GM12878 (cell line): Measurements from ENCODE around the gene PSMC3. TPM values are rescaled to one million over a fixed set of nuclear protein-coding genes. Genes with fewer than 3 reads are reported as not detected.

Experiments used
- ATAC-seq: fragments of 200-7000 bp; cut with Tn5 transposase; 3 replicates; pipeline ENCODE4 v1.9.1; 2020; ENCODE audit warnings: mild to moderate bottlenecking, moderate library complexity
- BruUV-seq: library from RNA; stranded (reverse); fragments of 400-500 nt; replicated peaks from 2 replicates; lab custom pipeline; 2021; lab: Mats Ljungman, UMichigan
- CTCF ChIA-PET: fragments of 300-600 bp; sonication (Branson Sonifier 250); formaldehyde crosslinking; extraction: SDS; loops from one replicate; lab custom pipeline; 2021; ENCODE audit warnings: inconsistent platforms; lab: Yijun Ruan, JAX
- POLR2A ChIA-PET: fragments of 350-600 bp; formaldehyde crosslinking; extraction: SDS; loops from one replicate; lab custom pipeline; 2021; ENCODE audit warnings: inconsistent platforms; lab: Charles Lee
- RAD21 ChIA-PET: fragments of 300-600 bp; sonication (Branson Sonifier 250); formaldehyde crosslinking; loops from one replicate; lab custom pipeline; 2023; ENCODE audit warnings: antibody characterized with exemption; ENCODE audit not compliant: unreplicated experiment; lab: Charles Lee
- SMC1A ChIA-PET: fragments of 300-600 bp; sonication (Branson Sonifier 250); formaldehyde crosslinking; loops from one replicate; lab custom pipeline; 2023; ENCODE audit not compliant: unreplicated experiment, uncharacterized antibody; lab: Charles Lee
- DNase-seq: peaks from one replicate; pipeline ENCODE4 v3.0.0-alpha.2; 2011; ENCODE audit warnings: low read depth, low spot score
- FAIRE-seq: peaks from 3 replicates; lab custom pipeline; 2011; peaks lifted over from hg19 to GRCh38; lab: Jason Lieb, UNC
- H2AFZ ChIP-seq: 2 replicates; pipeline ENCODE4 v1.6.0; 2011; ENCODE audit warnings: low read depth, low read length, control low read depth; ENCODE audit not compliant: control insufficient read depth
- H3K27ac ChIP-seq: 2 replicates; pipeline ENCODE4 v1.5.1; 2011; ENCODE audit warnings: control low read depth; ENCODE audit not compliant: control insufficient read depth, insufficient read depth
- H3K27me3 ChIP-seq, 2 experiments: replicated peaks in 1 of 2; 2 replicates each; pipeline versions ENCODE4 v1.6.0 to v1.6.1; 2011; ENCODE audit warnings: low read length in 1 of 2; ENCODE audit not compliant: control insufficient read depth in 2 of 2, insufficient read depth in 2 of 2
- H3K36me3 ChIP-seq, 2 experiments: 2 replicates each; pipeline ENCODE4 v1.5.1; 2011; ENCODE audit warnings: low read length in 1 of 2; ENCODE audit not compliant: control insufficient read depth in 2 of 2, insufficient read depth in 2 of 2
- H3K4me1 ChIP-seq: 2 replicates; pipeline ENCODE4 v1.6.1; 2011; ENCODE audit warnings: mild to moderate bottlenecking, low read length, moderate library complexity, mixed read lengths; ENCODE audit not compliant: control insufficient read depth, insufficient read depth
- H3K4me2 ChIP-seq: 2 replicates; pipeline ENCODE4 v1.6.0; 2011; ENCODE audit warnings: control low read depth; ENCODE audit not compliant: control insufficient read depth, insufficient read depth
- H3K4me3 ChIP-seq: fragments of 200-600 bp; sonication (generic); 2 replicates; pipeline ENCODE4 v1.5.1; 2016
- H3K79me2 ChIP-seq: 2 replicates; pipeline ENCODE4 v1.6.0; 2011; ENCODE audit warnings: low read length; ENCODE audit not compliant: control insufficient read depth, insufficient read depth
- H3K9ac ChIP-seq: 2 replicates; pipeline ENCODE4 v1.8.0; 2011; ENCODE audit warnings: low read length, control low read depth, mixed read lengths; ENCODE audit not compliant: control insufficient read depth, insufficient read depth
- H3K9me3 ChIP-seq: replicated peaks from 3 replicates; pipeline ENCODE4 v1.5.1; 2011; ENCODE audit warnings: mild to moderate bottlenecking, low read length; ENCODE audit not compliant: control insufficient read depth, insufficient read depth
- H4K20me1 ChIP-seq: 2 replicates; pipeline ENCODE4 v1.6.0; 2011; ENCODE audit not compliant: control insufficient read depth, insufficient read depth
- CUX1 ChIP-seq: IDR thresholded peaks from 2 replicates; pipeline ENCODE4 v1.6.1; 2012; ENCODE audit warnings: improper control_type of control experiment, low read depth, low read length; ENCODE audit not compliant: insufficient replicate concordance
- IKZF1 ChIP-seq: fragments of 450-650 bp; conservative IDR thresholded peaks from 2 replicates; pipeline ENCODE4 v1.6.1; 2017; ENCODE audit warnings: antibody characterized with exemption, mild to moderate bottlenecking
- IKZF2 ChIP-seq, 2 experiments: fragments of 450-650 bp; IDR thresholded peaks; 2 replicates each; pipeline ENCODE4 v1.6.1; 2017; ENCODE audit warnings: mild to moderate bottlenecking in 2 of 2, moderate library complexity in 2 of 2
- IRF5 ChIP-seq: fragments of 450-650 bp; IDR thresholded peaks from 2 replicates; pipeline ENCODE4 v1.6.1; 2017; ENCODE audit warnings: borderline replicate concordance
- KLF5 ChIP-seq: fragments of 450-650 bp; IDR thresholded peaks from 2 replicates; pipeline ENCODE4 v1.6.1; 2014; ENCODE audit warnings: mild to moderate bottlenecking; ENCODE audit not compliant: partially characterized antibody
- MTA3 ChIP-seq: IDR thresholded peaks from 2 replicates; pipeline ENCODE4 v1.6.1; 2012; ENCODE audit warnings: low read length, inconsistent platforms, borderline replicate concordance
- NFXL1 ChIP-seq: fragments of 450-650 bp; IDR thresholded peaks from 2 replicates; pipeline ENCODE4 v1.6.1; 2017; ENCODE audit warnings: antibody characterized with exemption, mild to moderate bottlenecking, borderline replicate concordance
- PAX5 ChIP-seq: IDR thresholded peaks from 2 replicates; pipeline ENCODE4 v1.6.1; 2011; ENCODE audit warnings: low read depth, low read length, borderline replicate concordance
- POLR2AphosphoS2 ChIP-seq: IDR thresholded peaks from 2 replicates; pipeline ENCODE4 v1.6.1; 2011; ENCODE audit warnings: low read depth, mild to moderate bottlenecking, low read length, improper control_type of control experiment, moderate library complexity
- POLR2AphosphoS5 ChIP-seq: IDR thresholded peaks from 2 replicates; pipeline ENCODE4 v1.6.1; 2011; ENCODE audit warnings: mild to moderate bottlenecking, low read length, inconsistent platforms
- PRDM15 ChIP-seq: fragments of 450-650 bp; formaldehyde crosslinking; IDR thresholded peaks from 2 replicates; pipeline ENCODE4 v1.4.0; 2020; ENCODE audit warnings: mild to moderate bottlenecking, moderate library complexity
- RUNX3 ChIP-seq: IDR thresholded peaks from 2 replicates; pipeline ENCODE4 v1.6.1; 2012; ENCODE audit warnings: low read length, inconsistent platforms
- TBL1XR1 ChIP-seq: IDR thresholded peaks from 2 replicates; pipeline ENCODE4 v1.6.1; 2012; ENCODE audit warnings: low read depth, low read length, improper control_type of control experiment
- ZNF217 ChIP-seq: fragments of 450-650 bp; IDR thresholded peaks from 2 replicates; pipeline ENCODE4 v1.6.1; 2017; ENCODE audit warnings: antibody characterized with exemption, mild to moderate bottlenecking
- WGBS: methylation state at CpG from one replicate; pipeline ENCODE4 v1.1.6; 2016; ENCODE audit warnings: low lambda C conversion rate; ENCODE audit not compliant: insufficient replicate concordance, insufficient coverage; ENCODE audit errors: missing lambda C conversion rate; 5-methylcytosine and 5-hydroxymethylcytosine counted together
- in situ Hi-C: fragments of 300-500 bp; cut with MboI; formaldehyde crosslinking; loops from 9 replicates; pipeline ENCODE4 v1.14.3; 2018; ENCODE audit warnings: mixed read lengths
- intact Hi-C: fragments of 100-400 bp; cut with micrococcal nuclease; formaldehyde crosslinking; loops from one replicate; pipeline ENCODE4 v1.14.2; 2022; ENCODE audit not compliant: unreplicated experiment
- polyA plus RNA-seq, 11 experiments: library from polyadenylated mRNA; depleted of rRNA in 4 of 11; unstranded in 6 of 11; stranded (reverse) in 5 of 11; fragments of >200 nt; fragmentation: Nextera tagmentation in 4 of 11; fragmentation: Illumina TruSeq in 1 of 11; extraction: Ambion mirVana in 4 of 11; extraction: Trizol in 1 of 11; gene quantifications; 1 replicate in 1 of 11; 2 replicates in 10 of 11; pipeline versions ENCODE4 v1.2.1 to v1.2.3, GENCODE V29; 2011 to 2016; ENCODE audit warnings: inconsistent platforms in 2 of 11, missing spikeins in 2 of 11, low read depth in 1 of 11
- total RNA-seq, 4 experiments: library from RNA; depleted of rRNA in 3 of 4; stranded (reverse); fragments of >200 nt in 3 of 4; fragmentation: Illumina TruSeq in 1 of 4; extraction: Trizol in 1 of 4; gene quantifications; 2 replicates each; pipeline versions ENCODE4 v1.2.1 to v1.2.3, GENCODE V29; 2013 to 2021

The PSMC3 gene
- total and polyA plus RNA-seq, 10 of the 15 experiments (the other 5 are each of a cell fraction or from before 2014, with no cell fraction given): 39.5 to 289 (median 155) TPM

GRCh38 chr11:47437218-47437745 lies 11.0 kb upstream of the PSMC3 start:
- FAIRE-seq (no peak), DNase-seq (no peak), ATAC-seq (no peak)
- H3K79me2 ChIP-seq: no peaks in the 10 kb centered on the region
- H3K4me2 ChIP-seq: no peak overlapping the region
- H2AFZ ChIP-seq: no peak overlapping the region
- in situ Hi-C loops: no loop called here
- SMC1A ChIA-PET: no interaction called here
- no peak for TF ChIP-seq IKZF2 (IDR thresholded peaks at IDR 0.05)
- no peak for TF ChIP-seq PAX5
- TF ChIP-seq PRDM15 (CRISPR knock-in tag): no peak
- TF ChIP-seq TBL1XR1: no peak
- TF ChIP-seq CUX1: no peak
- TF ChIP-seq MTA3: no peak
- no peak for TF ChIP-seq POLR2AphosphoS5
- no peak for TF ChIP-seq IKZF1
- no peak for TF ChIP-seq NFXL1
- TF ChIP-seq KLF5: no peak
- TF ChIP-seq POLR2AphosphoS2: no peak
- TF ChIP-seq ZNF217: no peak
- TF ChIP-seq RUNX3: no peak
- no peak for TF ChIP-seq IRF5
- no peaks in the 10 kb centered on the region for H4K20me1 ChIP-seq
- no peak overlapping the region for H3K27ac ChIP-seq
- H3K9ac ChIP-seq: no peak overlapping the region
- no TSS peak for BruUV-seq
- RAD21 ChIA-PET: no interaction called here
- no peaks in the 10 kb centered on the region for H3K4me1 ChIP-seq
- CTCF ChIA-PET: no interaction called here
- 59% methylated on average over 11 of the region's 11 CpGs for WGBS
- no peaks in the 10 kb centered on the region; a peak in 1 of 4 replicates for H3K27me3 ChIP-seq
- intact Hi-C loops: no loop called here
- no peaks in the 10 kb centered on the region for H3K9me3 ChIP-seq
- no peak overlapping the region for H3K4me3 ChIP-seq
- H3K36me3 ChIP-seq: no peaks in the 10 kb centered on the region
- POLR2A ChIA-PET: no interaction called here
